ENCODE results near the gene ERAS. TPM values are rescaled to one million over a fixed set of nuclear protein-coding genes. Genes with fewer than 3 reads are reported as not detected.
A peak's percentile ranks its signal among the peaks of the same experiment; 100 is the strongest.
"Not testable (repeated sequence)": the region's sequence is repeated elsewhere in the genome, so short reads cannot be mapped to it uniquely, and the experiment has no call there.

The ERAS gene
- total RNA-seq, 2 donors from 2014 or later: not detected

- intact Hi-C loops (cut with DNase I): no loop called here
- DNase-seq: no peak
- ATAC-seq: no peak
Measured at GRCh38 chrX:48794340-48794910, 31.9 kb upstream of the ERAS start.

GRCh38 chrX:48794911-48795515 is 31.3 kb upstream of the ERAS start:
- intact Hi-C loops (cut with DNase I): no loop called here
- DNase-seq (no peak), ATAC-seq (no peak)

- intact Hi-C loops (cut with DNase I): no loop called here
- ATAC-seq (no peak), DNase-seq (no peak)
Measured at GRCh38 chrX:48798318-48798717, 28.0 kb upstream of the ERAS start.

- no peak for DNase-seq
- intact Hi-C loops (cut with DNase I): loop anchor here in 1 of 2 donors (5.0 kb wide), 1 partner anchor 92 kb away; no protein-coding TSS in a partner anchor
- no peak for ATAC-seq
Measured at GRCh38 chrX:48800574-48801279, 25.6 kb upstream of the ERAS start.

GRCh38 chrX:48801280-48802088 is 24.8 kb upstream of the ERAS start, which contains the start of gene HDAC6:
Gene HDAC6 (plus strand): TSS chrX:48802067. CDS start chrX:48802693, 626 bp downstream.
- peak; percentile 97 for DNase-seq
- ATAC-seq: peak; percentile 95 to 96
- intact Hi-C loops (cut with DNase I): loop anchor here in 1 of 2 donors (5.0 kb wide), 1 partner anchor 91 kb away; no protein-coding TSS in a partner anchor

GRCh38 chrX:48802089-48802904 is 24.0 kb upstream of the ERAS start:
- DNase-seq: peak; percentile 86
- intact Hi-C loops (cut with DNase I): loop anchor here in 1 of 2 donors (5.0 kb wide), 1 partner anchor 90 kb away; no protein-coding TSS in a partner anchor

GRCh38 chrX:48802905-48803200 is 23.5 kb upstream of the ERAS start:
- intact Hi-C loops (cut with DNase I): loop anchor here in 1 of 2 donors (5.0 kb wide), 1 partner anchor 89 kb away; no protein-coding TSS in a partner anchor
- ATAC-seq (no peak), DNase-seq (no peak)

More at GRCh38 chrX:48802089-48802904, 24.0 kb upstream of the ERAS start:
- peak; percentile 51 to 74 for ATAC-seq

- no peak for DNase-seq
- no peak for ATAC-seq
- intact Hi-C loops (cut with DNase I): no loop called here
Measured at GRCh38 chrX:48806081-48806480, 20.2 kb upstream of the ERAS start.

GRCh38 chrX:48813644-48814043 is 12.7 kb upstream of the ERAS start:
- DNase-seq: no peak
- no peak for ATAC-seq
- intact Hi-C loops (cut with DNase I): no loop called here

GRCh38 chrX:48814722-48815121 is 11.6 kb upstream of the ERAS start:
- ATAC-seq: no peak
- intact Hi-C loops (cut with DNase I): no loop called here
- DNase-seq: no peak

GRCh38 chrX:48815266-48815665 is 11.0 kb upstream of the ERAS start:
- DNase-seq: no peak
- intact Hi-C loops (cut with DNase I): no loop called here
- ATAC-seq: no peak

- DNase-seq (no peak), ATAC-seq (no peak)
- intact Hi-C loops (cut with DNase I): no loop called here
Measured at GRCh38 chrX:48816014-48816810, 10.1 kb upstream of the ERAS start.

GRCh38 chrX:48818098-48818497 is 8.2 kb upstream of the ERAS start:
- intact Hi-C loops (cut with DNase I): no loop called here
- no peak for ATAC-seq
- DNase-seq: no peak

GRCh38 chrX:48818866-48819265 is 7.4 kb upstream of the ERAS start:
- no peak for ATAC-seq
- DNase-seq: no peak
- intact Hi-C loops (cut with DNase I): no loop called here

- DNase-seq; ATAC-seq; intact Hi-C loops (cut with DNase I): not testable (repeated sequence)
Measured at GRCh38 chrX:48819394-48819793, 6.9 kb upstream of the ERAS start.

- no peak for DNase-seq
- intact Hi-C loops (cut with DNase I): no loop called here
- no peak for ATAC-seq
Measured at GRCh38 chrX:48823053-48823452, 3.3 kb upstream of the ERAS start.

GRCh38 chrX:48824066-48824465 is 2.2 kb upstream of the ERAS start:
- ATAC-seq (no peak), DNase-seq (no peak)
- intact Hi-C loops (cut with DNase I): no loop called here

Data from left cardiac atrium (tissue), 4 donors.